ENCODE data around the gene SYNE2.

- TF ChIP-seq, protein P1, sequence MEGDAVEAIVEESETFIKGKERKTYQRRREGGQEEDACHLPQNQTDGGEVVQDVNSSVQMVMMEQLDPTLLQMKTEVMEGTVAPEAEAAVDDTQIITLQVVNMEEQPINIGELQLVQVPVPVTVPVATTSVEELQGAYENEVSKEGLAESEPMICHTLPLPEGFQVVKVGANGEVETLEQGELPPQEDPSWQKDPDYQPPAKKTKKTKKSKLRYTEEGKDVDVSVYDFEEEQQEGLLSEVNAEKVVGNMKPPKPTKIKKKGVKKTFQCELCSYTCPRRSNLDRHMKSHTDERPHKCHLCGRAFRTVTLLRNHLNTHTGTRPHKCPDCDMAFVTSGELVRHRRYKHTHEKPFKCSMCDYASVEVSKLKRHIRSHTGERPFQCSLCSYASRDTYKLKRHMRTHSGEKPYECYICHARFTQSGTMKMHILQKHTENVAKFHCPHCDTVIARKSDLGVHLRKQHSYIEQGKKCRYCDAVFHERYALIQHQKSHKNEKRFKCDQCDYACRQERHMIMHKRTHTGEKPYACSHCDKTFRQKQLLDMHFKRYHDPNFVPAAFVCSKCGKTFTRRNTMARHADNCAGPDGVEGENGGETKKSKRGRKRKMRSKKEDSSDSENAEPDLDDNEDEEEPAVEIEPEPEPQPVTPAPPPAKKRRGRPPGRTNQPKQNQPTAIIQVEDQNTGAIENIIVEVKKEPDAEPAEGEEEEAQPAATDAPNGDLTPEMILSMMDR (IDR thresholded peaks at IDR 0.05), result no peak
- TF ChIP-seq POLR2A (IDR thresholded peaks at IDR 0.05), result no peak
Measured at GRCh38 chr14:63912286-63912685, 59.5 kb downstream of the SYNE2 start.
